B cell (primary cell): Measurements from ENCODE around the gene SLTM. TPM values are rescaled to one million over a fixed set of nuclear protein-coding genes. Genes with fewer than 3 reads are reported as not detected.

ENCODE experiments used
- ATAC-seq: fragments of 200-7000 bp; cut with Tn5 transposase; one replicate; pipeline ENCODE4 v1.10.0; 2021; ENCODE audit warnings: low read depth, mild to moderate bottlenecking, moderate number of reproducible peaks, moderate library complexity
- CTCF ChIA-PET: fragments of 350-600 bp; sonication (Branson Sonifier 250); formaldehyde crosslinking; loops from one replicate; lab custom pipeline; 2021; ENCODE audit warnings: antibody characterized with exemption, inconsistent platforms; lab: Charles Lee
- POLR2A ChIA-PET: fragments of 350-600 bp; sonication (Branson Sonifier 250); formaldehyde crosslinking; loops from one replicate; lab custom pipeline; 2021; ENCODE audit warnings: antibody characterized with exemption; lab: Charles Lee
- DNase-seq: peaks from one replicate; pipeline ENCODE4 v3.0.0; 2013
- H2AFZ ChIP-seq: 2 replicates; pipeline ENCODE4 v1.6.1; 2012; ENCODE audit warnings: mild to moderate bottlenecking, low read depth, low read length; ENCODE audit not compliant: insufficient read depth, poor library complexity, severe bottlenecking
- H3K27ac ChIP-seq, 2 donors: 1 replicate in 1 of 2; 2 replicates in 1 of 2; pipeline ENCODE4 v1.5.1; 2012 to 2013; ENCODE audit warnings: low read length in 2 of 2, mild to moderate bottlenecking in 2 of 2, moderate library complexity in 1 of 2
- H3K27me3 ChIP-seq, 4 experiments: fragments of 200-600 bp in 1 of 4; sonication (generic) in 1 of 4; replicated peaks in 1 of 4; 1 replicate in 2 of 4; 2 replicates in 2 of 4; pipeline versions ENCODE4 v1.6.1 to v1.7.0; 2013 to 2016; ENCODE audit warnings: low read length in 3 of 4, mild to moderate bottlenecking in 2 of 4, mixed read lengths in 1 of 4, moderate library complexity in 1 of 4; ENCODE audit not compliant: insufficient read depth in 4 of 4, control insufficient read depth in 3 of 4; ENCODE audit errors: control extremely low read depth in 1 of 4
- H3K36me3 ChIP-seq, 2 experiments: replicated peaks in 1 of 2; 1 replicate in 1 of 2; 2 replicates in 1 of 2; pipeline versions ENCODE4 v1.6.1 to v1.7.1; 2013; ENCODE audit warnings: low read length in 1 of 2; ENCODE audit not compliant: insufficient read depth in 2 of 2, control insufficient read depth in 1 of 2; ENCODE audit errors: control extremely low read depth in 1 of 2, extremely low read depth in 1 of 2
- H3K4me1 ChIP-seq, 2 donors: fragments of 200-600 bp in 1 of 2; sonication (generic) in 1 of 2; 1 replicate in 1 of 2; 2 replicates in 1 of 2; pipeline versions ENCODE4 v1.5.1 to v1.6.1; 2013 to 2017; ENCODE audit warnings: low read length in 2 of 2; ENCODE audit not compliant: control insufficient read depth in 2 of 2, insufficient read depth in 2 of 2
- H3K4me2 ChIP-seq: replicated peaks from 2 replicates; pipeline ENCODE3; 2012; ENCODE audit warnings: mild to moderate bottlenecking, low read depth, low read length; ENCODE audit not compliant: poor library complexity, severe bottlenecking
- H3K4me3 ChIP-seq, 5 experiments: fragments of 200-600 bp in 1 of 5; sonication (generic) in 1 of 5; 1 replicate in 3 of 5; 2 replicates in 2 of 5; pipeline versions ENCODE4 v1.5.1 to v1.7.0; 2011 to 2016; ENCODE audit warnings: low read length in 4 of 5, mild to moderate bottlenecking in 4 of 5, low read depth in 2 of 5, control low read depth in 1 of 5, moderate library complexity in 1 of 5; ENCODE audit not compliant: insufficient read depth in 1 of 5; ENCODE audit errors: control extremely low read depth in 1 of 5, extremely low read depth in 1 of 5
- H3K79me2 ChIP-seq: fragments of 200-600 bp; sonication (generic); one replicate; pipeline ENCODE4 v1.6.0; 2016; ENCODE audit warnings: low read length; ENCODE audit not compliant: control insufficient read depth, insufficient read depth
- H3K9ac ChIP-seq: fragments of 200-600 bp; sonication (generic); 2 replicates; pipeline ENCODE4 v1.6.1; 2017; ENCODE audit warnings: mild to moderate bottlenecking, low read length, moderate library complexity
- H3K9me3 ChIP-seq, 3 donors: one replicate each; pipeline versions ENCODE4 v1.6.1 to v1.7.1; 2013; ENCODE audit warnings: low read length in 2 of 3; ENCODE audit not compliant: control insufficient read depth in 2 of 3, insufficient read depth in 1 of 3; ENCODE audit errors: control extremely low read depth in 1 of 3
- H4K20me1 ChIP-seq: 2 replicates; pipeline ENCODE4 v1.6.0; 2012; ENCODE audit warnings: mild to moderate bottlenecking, low read length; ENCODE audit not compliant: insufficient read depth, control insufficient read depth, poor library complexity, severe bottlenecking
- H3K27ac Mint-ChIP-seq: one replicate; pipeline ENCODE4 v1.8.0; 2021; ENCODE audit warnings: mixed read lengths
- H3K27me3 Mint-ChIP-seq: one replicate; pipeline ENCODE4 v1.8.0; 2021; ENCODE audit warnings: mixed read lengths
- H3K4me1 Mint-ChIP-seq: one replicate; pipeline ENCODE4 v1.8.0; 2021; ENCODE audit warnings: mixed read lengths
- H3K4me3 Mint-ChIP-seq: one replicate; pipeline ENCODE4 v1.8.0; 2021; ENCODE audit warnings: mixed read lengths
- H3K9me3 Mint-ChIP-seq: one replicate; pipeline ENCODE4 v1.8.0; 2022; ENCODE audit warnings: mixed read lengths; ENCODE audit not compliant: insufficient read depth
- EZH2 ChIP-seq: IDR thresholded peaks from 2 replicates; pipeline ENCODE4 v1.6.1; 2012; ENCODE audit warnings: borderline replicate concordance, low read depth, mild to moderate bottlenecking, moderate library complexity, low read length; ENCODE audit not compliant: insufficient read depth, poor library complexity, severe bottlenecking
- WGBS: methylation state at CpG from one replicate; pipeline ENCODE4 v1.1.5; 2013; ENCODE audit warnings: missing lambda C conversion rate; ENCODE audit not compliant: insufficient coverage; 5-methylcytosine and 5-hydroxymethylcytosine counted together
- intact Hi-C: fragments of 100-400 bp; cut with micrococcal nuclease; formaldehyde crosslinking; loops from one replicate; pipeline ENCODE4 v1.10.0; 2022
- polyA plus RNA-seq: library from polyadenylated mRNA; depleted of rRNA; stranded (reverse); fragments of >200 nt; gene quantifications from 2 replicates; pipeline ENCODE4 v1.2.3, GENCODE V29; 2012
- total RNA-seq, 2 donors: library from RNA; stranded (reverse); fragments of 120-200 nt in 1 of 2; gene quantifications; 1 replicate in 1 of 2; 2 replicates in 1 of 2; pipeline versions ENCODE4 v1.2.3 to v1.2.4, GENCODE V29; 2013 to 2022
- TF ChIP-seq, protein P1 (sequence below): fragments of 200-600 bp; IDR thresholded peaks from one replicate; pipeline ENCODE4 v1.8.0; 2022; ENCODE audit warnings: antibody characterized with exemption, mild to moderate bottlenecking

The SLTM gene
- total and polyA plus RNA-seq, 2 donors (not counting 1 experiment from before 2014, with no cell fraction given): 83.2 to 183 TPM

DNA sequence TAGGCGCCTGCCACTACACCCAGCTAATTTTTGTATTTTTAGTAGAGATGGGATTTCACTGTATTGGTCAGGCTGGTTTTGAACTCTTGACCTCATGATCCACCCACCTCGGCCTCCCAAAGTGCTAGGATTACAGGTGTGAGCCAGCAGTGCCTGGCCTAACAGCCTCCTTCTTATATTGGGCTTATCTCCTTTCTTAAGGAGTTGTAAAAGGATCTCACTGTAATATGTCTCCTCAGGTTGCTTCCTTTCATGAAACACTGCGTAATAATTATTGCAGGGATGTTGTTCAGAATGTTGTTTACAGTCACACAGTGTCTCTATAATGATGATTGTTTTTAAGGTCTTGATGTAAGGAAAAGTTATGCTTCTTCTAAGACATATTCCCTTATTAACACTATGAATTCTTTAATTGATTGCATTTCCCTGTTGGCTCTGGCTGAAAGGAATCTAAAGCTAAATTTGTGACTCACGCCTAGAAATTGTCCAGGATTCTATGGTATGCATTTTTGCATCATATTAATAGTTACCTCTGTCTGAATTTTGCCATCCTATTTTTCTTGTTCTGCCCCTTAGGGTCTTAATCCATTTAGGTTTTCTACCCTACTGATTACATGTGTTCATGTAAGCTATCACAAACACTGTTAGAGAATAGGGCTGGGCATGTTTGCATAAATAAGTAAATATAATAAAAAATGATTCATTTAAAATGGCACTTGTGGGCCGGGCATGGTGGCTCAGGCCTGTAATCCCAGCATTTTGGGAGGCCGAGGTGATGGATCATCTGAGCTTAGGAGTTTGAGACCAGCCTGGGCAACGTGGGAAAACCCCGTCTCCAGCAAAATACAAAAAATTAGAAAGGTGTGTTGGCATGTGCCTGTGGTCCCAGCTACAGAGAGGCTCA is 29.4 kb upstream of the SLTM start:
- Histone ChIP-seq H3K27ac (no peak overlapping the region), H3K9ac (no peak overlapping the region), H2AFZ (no peak overlapping the region), H3K36me3 (no peaks in the 10 kb centered on the region), H3K4me1 (no peaks in the 10 kb centered on the region), H3K9me3 (no peaks in the 10 kb centered on the region), H3K27me3 (no peaks in the 10 kb centered on the region), H4K20me1 (no peaks in the 10 kb centered on the region), H3K4me3 (no peak overlapping the region), H3K79me2 (no peaks in the 10 kb centered on the region), H3K4me2 (no peak overlapping the region)
- WGBS: 98% methylated on average over 4 of the region's 8 CpGs
- POLR2A ChIA-PET: no interaction called here
- no peak for DNase-seq
- ATAC-seq: no peak
- H3K27ac Mint-ChIP-seq: no peak overlapping the region
- CTCF ChIA-PET: interaction anchor here (1.0 to 1.4 kb wide), 6 partner anchors 10 to 570 kb away, joined by 3 to 4 read pairs (median 3); no protein-coding TSS in a partner anchor
- H3K9me3 Mint-ChIP-seq: no peaks in the 10 kb centered on the region
- no peak for TF ChIP-seq EZH2
- TF ChIP-seq, protein P1, sequence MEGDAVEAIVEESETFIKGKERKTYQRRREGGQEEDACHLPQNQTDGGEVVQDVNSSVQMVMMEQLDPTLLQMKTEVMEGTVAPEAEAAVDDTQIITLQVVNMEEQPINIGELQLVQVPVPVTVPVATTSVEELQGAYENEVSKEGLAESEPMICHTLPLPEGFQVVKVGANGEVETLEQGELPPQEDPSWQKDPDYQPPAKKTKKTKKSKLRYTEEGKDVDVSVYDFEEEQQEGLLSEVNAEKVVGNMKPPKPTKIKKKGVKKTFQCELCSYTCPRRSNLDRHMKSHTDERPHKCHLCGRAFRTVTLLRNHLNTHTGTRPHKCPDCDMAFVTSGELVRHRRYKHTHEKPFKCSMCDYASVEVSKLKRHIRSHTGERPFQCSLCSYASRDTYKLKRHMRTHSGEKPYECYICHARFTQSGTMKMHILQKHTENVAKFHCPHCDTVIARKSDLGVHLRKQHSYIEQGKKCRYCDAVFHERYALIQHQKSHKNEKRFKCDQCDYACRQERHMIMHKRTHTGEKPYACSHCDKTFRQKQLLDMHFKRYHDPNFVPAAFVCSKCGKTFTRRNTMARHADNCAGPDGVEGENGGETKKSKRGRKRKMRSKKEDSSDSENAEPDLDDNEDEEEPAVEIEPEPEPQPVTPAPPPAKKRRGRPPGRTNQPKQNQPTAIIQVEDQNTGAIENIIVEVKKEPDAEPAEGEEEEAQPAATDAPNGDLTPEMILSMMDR: no peak
- no peaks in the 10 kb centered on the region for H3K27me3 Mint-ChIP-seq
- intact Hi-C loops: no loop called here
- H3K4me1 Mint-ChIP-seq: no peaks in the 10 kb centered on the region
- no peak overlapping the region for H3K4me3 Mint-ChIP-seq

DNA sequence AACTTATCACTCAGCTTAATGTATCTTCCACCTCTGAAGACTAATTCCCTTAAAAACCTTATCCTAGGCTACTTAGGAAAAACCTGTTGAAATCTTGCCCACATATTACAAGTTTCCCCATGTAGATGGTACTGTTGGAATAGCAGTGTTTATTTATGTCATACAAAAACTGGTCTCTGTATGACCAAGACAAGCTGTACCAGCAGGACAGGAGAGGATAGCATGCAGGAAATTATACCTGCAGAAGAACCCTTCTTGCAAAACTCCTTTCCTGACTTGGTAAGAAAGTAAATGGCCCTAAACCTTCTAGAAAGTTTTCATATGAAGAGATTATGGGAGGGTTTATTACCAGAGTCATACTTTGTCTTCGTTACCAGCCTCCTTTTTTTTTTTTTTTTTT is 28.7 kb upstream of the SLTM start:
- Mint-ChIP-seq H3K9me3 (no peaks in the 10 kb centered on the region), H3K4me1 (peaks cover 4% of the 10 kb centered on the region), H3K27me3 (no peaks in the 10 kb centered on the region), H3K27ac (no peak overlapping the region), H3K4me3 (no peak overlapping the region)
- CTCF ChIA-PET: interaction anchor here (0.7 to 1.4 kb wide), 4 partner anchors 10 to 516 kb away, joined by 3 to 5 read pairs (median 4); no protein-coding TSS in a partner anchor
- POLR2A ChIA-PET: no interaction called here
- TF ChIP-seq EZH2: no peak
- TF ChIP-seq, protein P1: no peak
- intact Hi-C loops: no loop called here
- H3K9ac ChIP-seq: no peak overlapping the region
- H3K4me1 ChIP-seq: peaks cover 3 to 5% of the 10 kb centered on the region in 2 donors
- H3K36me3 ChIP-seq: no peaks in the 10 kb centered on the region
- no peak overlapping the region for H3K27ac ChIP-seq
- no peak for DNase-seq
- WGBS: no CpG with 5 or more reads among the region's 1 CpG
- H2AFZ ChIP-seq: no peak overlapping the region
- no peaks in the 10 kb centered on the region for H3K79me2 ChIP-seq
- no peak overlapping the region for H3K4me2 ChIP-seq
- H3K9me3 ChIP-seq: no peaks in the 10 kb centered on the region
- no peak overlapping the region for H3K4me3 ChIP-seq
- H4K20me1 ChIP-seq: no peaks in the 10 kb centered on the region
- no peaks in the 10 kb centered on the region for H3K27me3 ChIP-seq
- no peak for ATAC-seq
